Duodenal mucosa (tissue), 2 donors: ENCODE data around the gene DNAH17.

Experiments
- H3K27ac ChIP-seq: one replicate; pipeline ENCODE4 v1.7.0; 2013; ENCODE audit warnings: low read depth, low read length
- H3K27me3 ChIP-seq, 2 donors: one replicate each; pipeline ENCODE4 v1.7.0; 2013; ENCODE audit warnings: low read length in 2 of 2, control low read depth in 1 of 2; ENCODE audit not compliant: insufficient read depth in 2 of 2, control insufficient read depth in 1 of 2
- H3K36me3 ChIP-seq, 2 donors: one replicate each; pipeline ENCODE4 v1.7.0; 2013; ENCODE audit warnings: low read length in 2 of 2, control low read depth in 1 of 2; ENCODE audit not compliant: insufficient read depth in 2 of 2, control insufficient read depth in 1 of 2
- H3K4me1 ChIP-seq, 2 donors: one replicate each; pipeline ENCODE4 v1.7.0; 2013; ENCODE audit warnings: low read length in 2 of 2, control low read depth in 1 of 2; ENCODE audit not compliant: insufficient read depth in 2 of 2, control insufficient read depth in 1 of 2
- H3K4me3 ChIP-seq, 2 donors: one replicate each; pipeline ENCODE4 v1.7.0; 2013; ENCODE audit warnings: low read length in 2 of 2, low read depth in 1 of 2
- H3K9ac ChIP-seq, 2 donors: one replicate each; pipeline ENCODE4 v1.7.0; 2013; ENCODE audit warnings: low read length in 2 of 2, low read depth in 1 of 2
- H3K9me3 ChIP-seq, 2 donors: one replicate each; pipeline ENCODE4 v1.7.0; 2013; ENCODE audit warnings: low read length in 2 of 2, control low read depth in 1 of 2; ENCODE audit not compliant: control insufficient read depth in 1 of 2

DNAH17 gene

GRCh38 chr17:78432226-78433012, 144.8 kb downstream of the DNAH17 start:
- H3K27me3 ChIP-seq: no peaks in the 10 kb centered on the region
- no peak overlapping the region for H3K27ac ChIP-seq
- H3K4me3 ChIP-seq: no peak overlapping the region
- no peak overlapping the region for H3K9ac ChIP-seq
- H3K9me3 ChIP-seq: no peaks in the 10 kb centered on the region
- peaks cover 11 to 15% of the 10 kb centered on the region in 2 donors for H3K36me3 ChIP-seq
- H3K4me1 ChIP-seq: peaks cover 0 to 3% of the 10 kb centered on the region in 2 donors

- H3K4me1 ChIP-seq: peaks cover 0 to 3% of the 10 kb centered on the region in 2 donors
- no peaks in the 10 kb centered on the region for H3K9me3 ChIP-seq
- no peaks in the 10 kb centered on the region for H3K27me3 ChIP-seq
- no peak overlapping the region for H3K9ac ChIP-seq
- no peak overlapping the region for H3K4me3 ChIP-seq
- H3K36me3 ChIP-seq: peaks cover 18 to 20% of the 10 kb centered on the region in 2 donors
- no peak overlapping the region for H3K27ac ChIP-seq
Measured at GRCh38 chr17:78431692-78431958, 145.6 kb downstream of the DNAH17 start.

GRCh38 chr17:78430892-78431691, 146.1 kb downstream of the DNAH17 start:
- Histone ChIP-seq H3K4me3 (no peak overlapping the region), H3K4me1 (peaks cover 0 to 3% of the 10 kb centered on the region in 2 donors), H3K9me3 (no peaks in the 10 kb centered on the region), H3K36me3 (peaks cover 23 to 25% of the 10 kb centered on the region in 2 donors), H3K27ac (no peak overlapping the region), H3K9ac (no peak overlapping the region), H3K27me3 (no peaks in the 10 kb centered on the region)

GRCh38 chr17:78429618-78429995, 147.6 kb downstream of the DNAH17 start:
- Histone ChIP-seq H3K27ac (no peak overlapping the region), H3K36me3 (peaks cover 29 to 38% of the 10 kb centered on the region in 2 donors), H3K9ac (no peak overlapping the region), H3K4me3 (no peak overlapping the region), H3K27me3 (no peaks in the 10 kb centered on the region), H3K9me3 (no peaks in the 10 kb centered on the region), H3K4me1 (peaks cover 0 to 3% of the 10 kb centered on the region in 2 donors)

GRCh38 chr17:78428836-78429617, 148.2 kb downstream of the DNAH17 start:
- Histone ChIP-seq H3K9me3 (no peaks in the 10 kb centered on the region), H3K4me1 (peaks cover 0 to 3% of the 10 kb centered on the region in 2 donors), H3K4me3 (no peak overlapping the region), H3K9ac (no peak overlapping the region), H3K36me3 (peaks cover 33 to 43% of the 10 kb centered on the region in 2 donors), H3K27me3 (no peaks in the 10 kb centered on the region), H3K27ac (no peak overlapping the region)

GRCh38 chr17:78428025-78428575, 149.1 kb downstream of the DNAH17 start:
- no peaks in the 10 kb centered on the region for H3K9me3 ChIP-seq
- no peaks in the 10 kb centered on the region for H3K27me3 ChIP-seq
- H3K9ac ChIP-seq: no peak overlapping the region
- H3K27ac ChIP-seq: no peak overlapping the region
- no peak overlapping the region for H3K4me3 ChIP-seq
- peaks cover 39 to 53% of the 10 kb centered on the region in 2 donors for H3K36me3 ChIP-seq
- peaks cover 0 to 3% of the 10 kb centered on the region in 2 donors for H3K4me1 ChIP-seq

GRCh38 chr17:78427140-78427539, 150.1 kb downstream of the DNAH17 start:
- Histone ChIP-seq H3K9me3 (no peaks in the 10 kb centered on the region), H3K9ac (no peak overlapping the region), H3K4me1 (no peaks in the 10 kb centered on the region), H3K36me3 (peaks cover 39 to 62% of the 10 kb centered on the region in 2 donors), H3K4me3 (no peak overlapping the region), H3K27ac (no peak overlapping the region), H3K27me3 (no peaks in the 10 kb centered on the region)

GRCh38 chr17:78426293-78426879, 150.8 kb downstream of the DNAH17 start:
- H3K4me3 ChIP-seq: no peak overlapping the region
- peaks cover 39 to 68% of the 10 kb centered on the region in 2 donors for H3K36me3 ChIP-seq
- H3K4me1 ChIP-seq: peaks cover 5 to 6% of the 10 kb centered on the region in 2 donors

GRCh38 chr17:78425429-78425828, 151.8 kb downstream of the DNAH17 start:
- Histone ChIP-seq H3K27me3 (no peaks in the 10 kb centered on the region), H3K4me3 (no peak overlapping the region), H3K9ac (no peak overlapping the region), H3K27ac (no peak overlapping the region), H3K36me3 (peaks cover 41 to 72% of the 10 kb centered on the region in 2 donors), H3K9me3 (no peaks in the 10 kb centered on the region), H3K4me1 (peaks cover 12 to 15% of the 10 kb centered on the region in 2 donors)

More at GRCh38 chr17:78426293-78426879, 150.8 kb downstream of the DNAH17 start:
- H3K27ac ChIP-seq: no peak overlapping the region
- no peaks in the 10 kb centered on the region for H3K9me3 ChIP-seq
- H3K27me3 ChIP-seq: no peaks in the 10 kb centered on the region
- no peak overlapping the region for H3K9ac ChIP-seq
